HepG2 (cell line): ENCODE measurements around the gene MRPL18. TPM values are rescaled to one million over a fixed set of nuclear protein-coding genes. Genes with fewer than 3 reads are reported as not detected.

Experiments used
- ARHGAP35 ChIP-seq: sonication (generic); formaldehyde crosslinking; IDR thresholded peaks from 2 replicates; pipeline ENCODE4 v1.9.0; 2022; ENCODE audit warnings: mild to moderate bottlenecking, inconsistent platforms, moderate library complexity, missing genetic modification reagents, borderline replicate concordance
- BRD4 ChIP-seq: sonication (generic); formaldehyde crosslinking; IDR thresholded peaks from 2 replicates; pipeline ENCODE4 v1.4.0; 2020; ENCODE audit warnings: missing genetic modification reagents
- GLI4 ChIP-seq: sonication (generic); formaldehyde crosslinking; IDR thresholded peaks from 2 replicates; pipeline ENCODE4 v1.5.1; 2020; ENCODE audit warnings: missing genetic modification reagents, mild to moderate bottlenecking, moderate library complexity, borderline replicate concordance
- IRF2 ChIP-seq: IDR thresholded peaks from 2 replicates; pipeline ENCODE4 v1.6.1; 2018; ENCODE audit warnings: missing genetic modification reagents, missing compliant biosample characterization
- KMT2A ChIP-seq: sonication (generic); formaldehyde crosslinking; IDR thresholded peaks from 2 replicates; pipeline ENCODE4 v1.4.0; 2020; ENCODE audit warnings: missing genetic modification reagents
- MTF2 ChIP-seq: sonication (generic); formaldehyde crosslinking; IDR thresholded peaks from 2 replicates; pipeline ENCODE4 v1.5.0; 2020; ENCODE audit warnings: missing genetic modification reagents, borderline replicate concordance
- NR2F2 ChIP-seq: IDR thresholded peaks from 2 replicates; pipeline ENCODE4 v1.6.1; 2012; ENCODE audit warnings: low read depth, inconsistent platforms, borderline replicate concordance
- SIN3A ChIP-seq: IDR thresholded peaks from 2 replicates; pipeline ENCODE4 v1.6.1; 2011; ENCODE audit warnings: low read depth, mild to moderate bottlenecking, control low read depth, low read length, borderline replicate concordance
- YEATS2 ChIP-seq: sonication (generic); formaldehyde crosslinking; IDR thresholded peaks from 2 replicates; pipeline ENCODE4 v1.4.0; 2020; ENCODE audit warnings: missing genetic modification reagents, borderline replicate concordance
- ZIK1 ChIP-seq: sonication (generic); formaldehyde crosslinking; IDR thresholded peaks from 2 replicates; pipeline ENCODE4 v1.5.0; 2020; ENCODE audit warnings: mild to moderate bottlenecking, low read depth, missing genetic modification reagents, borderline replicate concordance
- ZNF264 ChIP-seq: sonication (generic); formaldehyde crosslinking; IDR thresholded peaks from 2 replicates; pipeline ENCODE4 v1.4.0; 2020; ENCODE audit warnings: missing genetic modification reagents
- ZNF296 ChIP-seq: sonication (generic); formaldehyde crosslinking; conservative IDR thresholded peaks from 2 replicates; pipeline ENCODE4 v1.5.0; 2020; ENCODE audit warnings: mild to moderate bottlenecking, missing genetic modification reagents
- ZNF335 ChIP-seq: sonication (generic); formaldehyde crosslinking; IDR thresholded peaks from 2 replicates; pipeline ENCODE4 v1.4.0; 2020; ENCODE audit warnings: missing genetic modification reagents
- ZNF431 ChIP-seq: sonication (generic); formaldehyde crosslinking; IDR thresholded peaks from 2 replicates; pipeline ENCODE4 v1.9.0; 2022; ENCODE audit warnings: missing genetic modification reagents, low read depth, mild to moderate bottlenecking, borderline replicate concordance
- ZNF788 ChIP-seq: sonication (generic); formaldehyde crosslinking; IDR thresholded peaks from 2 replicates; pipeline ENCODE4 v1.5.0; 2020; ENCODE audit warnings: mild to moderate bottlenecking, missing genetic modification reagents, borderline replicate concordance
- polyA plus RNA-seq, 8 experiments: library from polyadenylated mRNA; depleted of rRNA in 3 of 8; stranded (reverse) in 7 of 8; unstranded in 1 of 8; fragments of >200 nt; fragmentation: Illumina TruSeq in 4 of 8; extraction: Trizol in 4 of 8; gene quantifications; 2 replicates each; pipeline versions ENCODE4 v1.2.1 to v1.2.3, GENCODE V29; 2011 to 2016; ENCODE audit warnings: low read depth in 4 of 8, missing spikeins in 1 of 8, mixed read lengths in 1 of 8; ENCODE audit not compliant: insufficient read depth in 1 of 8
- total RNA-seq, 5 experiments: library from RNA; depleted of rRNA; stranded (reverse); fragments of >200 nt; fragmentation: Illumina TruSeq; extraction: Trizol; gene quantifications; 2 replicates each; pipeline ENCODE4 v1.2.3, GENCODE V29; 2016; ENCODE audit warnings: low read depth in 1 of 5
- TF ChIP-seq, protein P1 (sequence below): sonication (generic); formaldehyde crosslinking; IDR thresholded peaks from 2 replicates; pipeline ENCODE4 v1.5.0; 2020; ENCODE audit warnings: missing genetic modification reagents
- TF ChIP-seq, protein P2 (sequence below): sonication (generic); formaldehyde crosslinking; IDR thresholded peaks from 2 replicates; pipeline ENCODE4 v1.8.0; 2022; ENCODE audit warnings: mild to moderate bottlenecking, missing genetic modification reagents; ENCODE audit not compliant: insufficient replicate concordance
- TF ChIP-seq, protein P3 (sequence below): fragments of 450-650 bp; IDR thresholded peaks from 2 replicates; pipeline ENCODE4 v1.6.1; 2017; ENCODE audit warnings: mild to moderate bottlenecking
- TF ChIP-seq, protein P4 (sequence below): sonication (generic); IDR thresholded peaks from 2 replicates; pipeline ENCODE4 v1.6.1; 2016; ENCODE audit warnings: low read depth, borderline replicate concordance
- TF ChIP-seq, protein P5 (sequence below): sonication (generic); formaldehyde crosslinking; IDR thresholded peaks from 2 replicates; pipeline ENCODE4 v1.8.0; 2022; ENCODE audit warnings: low read depth, missing genetic modification reagents

The MRPL18 gene
- total and polyA plus RNA-seq, 2 of the 13 experiments (the other 11 are each of a cell fraction or from before 2014, with no cell fraction given), result 85.6 to 176 TPM

DNA sequence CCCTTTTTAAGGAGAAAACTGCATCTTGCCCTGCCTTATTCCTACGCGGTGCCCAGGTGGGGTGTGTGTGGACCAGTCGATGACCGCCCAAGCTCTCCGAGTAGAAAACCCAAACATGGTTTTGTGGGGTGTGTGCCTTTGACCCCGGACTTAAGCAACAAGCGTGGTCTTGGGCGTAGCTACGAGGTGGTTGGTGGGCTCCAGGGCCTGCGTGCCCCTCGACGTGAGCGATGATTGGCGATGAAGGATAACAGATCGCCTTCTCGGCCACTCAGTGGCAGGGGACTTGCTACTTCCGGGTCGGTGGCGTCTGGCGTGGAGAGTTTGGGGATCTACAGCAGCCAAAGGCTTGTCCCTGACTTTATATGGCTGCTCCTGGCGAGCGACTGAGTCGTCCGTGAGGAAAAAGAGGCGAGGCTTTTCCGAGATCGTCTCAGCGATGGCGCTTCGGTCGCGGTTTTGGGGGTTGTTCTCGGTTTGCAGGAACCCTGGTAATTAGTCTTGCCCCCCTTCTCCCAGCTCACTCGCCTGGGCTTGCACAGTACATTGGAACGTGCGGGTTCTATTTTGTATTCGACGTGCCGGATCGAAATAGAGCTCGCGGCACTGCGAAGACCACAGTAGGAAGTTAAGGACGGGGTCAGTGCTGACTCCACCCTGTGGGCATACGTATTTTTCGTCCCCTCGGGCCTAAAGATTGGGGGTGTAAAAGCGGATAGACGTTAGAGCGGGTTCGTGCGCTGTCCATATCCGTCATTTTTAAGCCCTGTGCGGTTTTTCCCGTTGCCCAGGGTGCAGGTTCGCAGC, at the start of gene MRPL18 (continued):
- TF ChIP-seq ARHGAP35 (CRISPR knock-in tag) (no peak; the same call in 1 of the 2 replicates), KMT2A (CRISPR knock-in tag) (peak; percentile 94), NR2F2 (no peak), IRF2 (CRISPR knock-in tag) (peak; percentile 49; the same call in 1 of the 2 replicates), GLI4 (CRISPR knock-in tag) (no peak), YEATS2 (CRISPR knock-in tag) (0 out of 2 replicates have a peak, but pooled peaks have one; percentile 44), ZNF296 (CRISPR knock-in tag) (no peak), BRD4 (CRISPR knock-in tag) (peak; percentile 62), ZNF788 (CRISPR knock-in tag) (peak; percentile 69; the same call in 1 of the 2 replicates), ZIK1 (no peak; the same call in 1 of the 2 replicates), ZNF264 (CRISPR knock-in tag) (peak; percentile 50; the same call in 1 of the 2 replicates), ZNF431 (no peak), SIN3A (peak; percentile 87; the same call in 1 of the 2 replicates), ZNF335 (no peak), MTF2 (no peak)
- TF ChIP-seq, protein P1, sequence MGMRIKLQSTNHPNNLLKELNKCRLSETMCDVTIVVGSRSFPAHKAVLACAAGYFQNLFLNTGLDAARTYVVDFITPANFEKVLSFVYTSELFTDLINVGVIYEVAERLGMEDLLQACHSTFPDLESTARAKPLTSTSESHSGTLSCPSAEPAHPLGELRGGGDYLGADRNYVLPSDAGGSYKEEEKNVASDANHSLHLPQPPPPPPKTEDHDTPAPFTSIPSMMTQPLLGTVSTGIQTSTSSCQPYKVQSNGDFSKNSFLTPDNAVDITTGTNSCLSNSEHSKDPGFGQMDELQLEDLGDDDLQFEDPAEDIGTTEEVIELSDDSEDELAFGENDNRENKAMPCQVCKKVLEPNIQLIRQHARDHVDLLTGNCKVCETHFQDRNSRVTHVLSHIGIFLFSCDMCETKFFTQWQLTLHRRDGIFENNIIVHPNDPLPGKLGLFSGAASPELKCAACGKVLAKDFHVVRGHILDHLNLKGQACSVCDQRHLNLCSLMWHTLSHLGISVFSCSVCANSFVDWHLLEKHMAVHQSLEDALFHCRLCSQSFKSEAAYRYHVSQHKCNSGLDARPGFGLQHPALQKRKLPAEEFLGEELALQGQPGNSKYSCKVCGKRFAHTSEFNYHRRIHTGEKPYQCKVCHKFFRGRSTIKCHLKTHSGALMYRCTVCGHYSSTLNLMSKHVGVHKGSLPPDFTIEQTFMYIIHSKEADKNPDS (CRISPR knock-in tag), result no peak
- TF ChIP-seq, protein P2, sequence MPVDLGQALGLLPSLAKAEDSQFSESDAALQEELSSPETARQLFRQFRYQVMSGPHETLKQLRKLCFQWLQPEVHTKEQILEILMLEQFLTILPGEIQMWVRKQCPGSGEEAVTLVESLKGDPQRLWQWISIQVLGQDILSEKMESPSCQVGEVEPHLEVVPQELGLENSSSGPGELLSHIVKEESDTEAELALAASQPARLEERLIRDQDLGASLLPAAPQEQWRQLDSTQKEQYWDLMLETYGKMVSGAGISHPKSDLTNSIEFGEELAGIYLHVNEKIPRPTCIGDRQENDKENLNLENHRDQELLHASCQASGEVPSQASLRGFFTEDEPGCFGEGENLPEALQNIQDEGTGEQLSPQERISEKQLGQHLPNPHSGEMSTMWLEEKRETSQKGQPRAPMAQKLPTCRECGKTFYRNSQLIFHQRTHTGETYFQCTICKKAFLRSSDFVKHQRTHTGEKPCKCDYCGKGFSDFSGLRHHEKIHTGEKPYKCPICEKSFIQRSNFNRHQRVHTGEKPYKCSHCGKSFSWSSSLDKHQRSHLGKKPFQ (CRISPR knock-in tag), result peak; percentile 72
- TF ChIP-seq, protein P3, sequence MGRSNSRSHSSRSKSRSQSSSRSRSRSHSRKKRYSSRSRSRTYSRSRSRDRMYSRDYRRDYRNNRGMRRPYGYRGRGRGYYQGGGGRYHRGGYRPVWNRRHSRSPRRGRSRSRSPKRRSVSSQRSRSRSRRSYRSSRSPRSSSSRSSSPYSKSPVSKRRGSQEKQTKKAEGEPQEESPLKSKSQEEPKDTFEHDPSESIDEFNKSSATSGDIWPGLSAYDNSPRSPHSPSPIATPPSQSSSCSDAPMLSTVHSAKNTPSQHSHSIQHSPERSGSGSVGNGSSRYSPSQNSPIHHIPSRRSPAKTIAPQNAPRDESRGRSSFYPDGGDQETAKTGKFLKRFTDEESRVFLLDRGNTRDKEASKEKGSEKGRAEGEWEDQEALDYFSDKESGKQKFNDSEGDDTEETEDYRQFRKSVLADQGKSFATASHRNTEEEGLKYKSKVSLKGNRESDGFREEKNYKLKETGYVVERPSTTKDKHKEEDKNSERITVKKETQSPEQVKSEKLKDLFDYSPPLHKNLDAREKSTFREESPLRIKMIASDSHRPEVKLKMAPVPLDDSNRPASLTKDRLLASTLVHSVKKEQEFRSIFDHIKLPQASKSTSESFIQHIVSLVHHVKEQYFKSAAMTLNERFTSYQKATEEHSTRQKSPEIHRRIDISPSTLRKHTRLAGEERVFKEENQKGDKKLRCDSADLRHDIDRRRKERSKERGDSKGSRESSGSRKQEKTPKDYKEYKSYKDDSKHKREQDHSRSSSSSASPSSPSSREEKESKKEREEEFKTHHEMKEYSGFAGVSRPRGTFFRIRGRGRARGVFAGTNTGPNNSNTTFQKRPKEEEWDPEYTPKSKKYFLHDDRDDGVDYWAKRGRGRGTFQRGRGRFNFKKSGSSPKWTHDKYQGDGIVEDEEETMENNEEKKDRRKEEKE, result no peak
- TF ChIP-seq, protein P4, sequence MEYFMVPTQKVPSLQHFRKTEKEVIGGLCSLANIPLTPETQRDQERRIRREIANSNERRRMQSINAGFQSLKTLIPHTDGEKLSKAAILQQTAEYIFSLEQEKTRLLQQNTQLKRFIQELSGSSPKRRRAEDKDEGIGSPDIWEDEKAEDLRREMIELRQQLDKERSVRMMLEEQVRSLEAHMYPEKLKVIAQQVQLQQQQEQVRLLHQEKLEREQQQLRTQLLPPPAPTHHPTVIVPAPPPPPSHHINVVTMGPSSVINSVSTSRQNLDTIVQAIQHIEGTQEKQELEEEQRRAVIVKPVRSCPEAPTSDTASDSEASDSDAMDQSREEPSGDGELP, result no peak; the same call in 1 of the 2 replicates
- TF ChIP-seq, protein P5, sequence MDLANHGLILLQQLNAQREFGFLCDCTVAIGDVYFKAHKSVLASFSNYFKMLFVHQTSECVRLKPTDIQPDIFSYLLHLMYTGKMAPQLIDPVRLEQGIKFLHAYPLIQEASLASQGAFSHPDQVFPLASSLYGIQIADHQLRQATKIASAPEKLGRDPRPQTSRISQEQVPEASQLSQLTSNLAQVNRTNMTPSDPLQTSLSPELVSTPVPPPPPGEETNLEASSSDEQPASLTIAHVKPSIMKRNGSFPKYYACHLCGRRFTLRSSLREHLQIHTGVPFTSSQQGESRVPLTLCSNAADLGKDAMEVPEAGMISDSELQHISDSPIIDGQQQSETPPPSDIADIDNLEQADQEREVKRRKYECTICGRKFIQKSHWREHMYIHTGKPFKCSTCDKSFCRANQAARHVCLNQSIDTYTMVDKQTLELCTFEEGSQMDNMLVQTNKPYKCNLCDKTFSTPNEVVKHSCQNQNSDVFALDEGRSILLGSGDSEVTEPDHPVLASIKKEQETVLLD (CRISPR knock-in tag), result no peak
